Measurements from ENCODE around the gene MUC20.

MUC20 gene

DNA sequence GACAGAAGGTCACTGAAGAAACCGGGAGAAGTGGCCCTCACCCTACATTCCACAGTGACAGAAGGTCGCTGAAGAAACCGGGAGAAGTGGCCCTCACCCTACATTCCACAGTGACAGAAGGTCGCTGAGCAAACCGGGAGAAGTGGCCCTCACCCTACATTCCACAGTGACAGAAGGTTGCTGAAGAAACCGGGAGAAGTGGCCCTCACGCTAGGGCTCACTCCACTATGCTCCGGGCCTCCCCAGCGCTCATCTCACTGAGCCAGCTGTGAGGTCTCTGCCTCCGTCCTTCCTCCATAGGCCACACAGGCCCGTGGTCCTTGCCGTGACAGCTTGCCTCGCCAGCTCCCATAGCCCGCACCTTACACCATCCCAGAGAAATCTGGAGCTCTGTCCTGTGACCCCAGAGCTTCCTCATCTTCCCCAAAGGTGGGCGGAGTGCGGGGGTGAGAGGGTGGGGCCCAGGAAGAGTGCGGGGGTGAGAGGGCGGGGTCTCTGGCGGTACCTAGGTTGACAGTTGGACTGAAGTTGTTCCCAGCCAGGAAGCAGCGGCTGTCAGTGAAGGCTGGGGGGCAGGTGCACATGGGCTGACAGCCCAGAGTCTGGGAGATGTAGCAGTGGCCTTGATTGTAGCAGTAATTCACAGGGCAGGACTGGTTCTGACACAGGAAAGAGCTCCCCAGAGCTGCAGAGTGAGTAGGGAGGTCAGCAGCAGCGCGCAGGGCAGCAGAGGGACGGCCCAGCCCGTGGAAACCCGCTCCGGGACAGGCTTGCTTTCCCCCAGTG, 32.0 kb downstream of the MUC20 start:
- in situ Hi-C loops (cut with MboI; ENCODE audit: low sequenced_read_pairs) = no loop called here

GRCh38 chr3:195753581-195753980, 32.8 kb downstream of the MUC20 start:
- in situ Hi-C loops (cut with MboI; ENCODE audit: low sequenced_read_pairs) = no loop called here

DNA sequence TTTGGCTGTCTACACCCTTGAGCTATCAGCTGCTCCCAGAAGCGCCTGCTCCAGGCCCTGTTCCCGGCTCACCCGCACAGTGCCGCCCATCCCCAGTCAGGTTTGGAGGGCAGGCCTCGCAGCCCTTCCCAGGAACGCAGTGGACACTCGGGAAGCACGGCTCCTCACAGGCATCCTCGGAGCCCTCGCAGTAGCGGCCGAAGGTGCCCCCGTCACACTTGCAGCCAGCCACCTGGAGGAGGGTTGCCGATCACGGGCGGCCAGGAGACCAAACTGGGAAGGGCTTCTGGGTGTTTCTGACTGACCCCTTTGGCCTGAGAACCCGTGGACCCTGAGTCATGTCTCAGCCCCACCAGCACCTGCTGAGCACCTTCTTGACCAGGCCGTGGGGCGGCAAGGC, 33.4 kb downstream of the MUC20 start:
- in situ Hi-C loops (cut with MboI; ENCODE audit: low sequenced_read_pairs) = no loop called here

- in situ Hi-C loops (cut with MboI; ENCODE audit: low sequenced_read_pairs) = no loop called here
These were observed 34.1 kb downstream of the MUC20 start for GRCh38 chr3:195754906-195755305.

- in situ Hi-C loops (cut with MboI; ENCODE audit: low sequenced_read_pairs) = no loop called here
These were observed 34.6 kb downstream of the MUC20 start for GRCh38 chr3:195755391-195755790.

DNA sequence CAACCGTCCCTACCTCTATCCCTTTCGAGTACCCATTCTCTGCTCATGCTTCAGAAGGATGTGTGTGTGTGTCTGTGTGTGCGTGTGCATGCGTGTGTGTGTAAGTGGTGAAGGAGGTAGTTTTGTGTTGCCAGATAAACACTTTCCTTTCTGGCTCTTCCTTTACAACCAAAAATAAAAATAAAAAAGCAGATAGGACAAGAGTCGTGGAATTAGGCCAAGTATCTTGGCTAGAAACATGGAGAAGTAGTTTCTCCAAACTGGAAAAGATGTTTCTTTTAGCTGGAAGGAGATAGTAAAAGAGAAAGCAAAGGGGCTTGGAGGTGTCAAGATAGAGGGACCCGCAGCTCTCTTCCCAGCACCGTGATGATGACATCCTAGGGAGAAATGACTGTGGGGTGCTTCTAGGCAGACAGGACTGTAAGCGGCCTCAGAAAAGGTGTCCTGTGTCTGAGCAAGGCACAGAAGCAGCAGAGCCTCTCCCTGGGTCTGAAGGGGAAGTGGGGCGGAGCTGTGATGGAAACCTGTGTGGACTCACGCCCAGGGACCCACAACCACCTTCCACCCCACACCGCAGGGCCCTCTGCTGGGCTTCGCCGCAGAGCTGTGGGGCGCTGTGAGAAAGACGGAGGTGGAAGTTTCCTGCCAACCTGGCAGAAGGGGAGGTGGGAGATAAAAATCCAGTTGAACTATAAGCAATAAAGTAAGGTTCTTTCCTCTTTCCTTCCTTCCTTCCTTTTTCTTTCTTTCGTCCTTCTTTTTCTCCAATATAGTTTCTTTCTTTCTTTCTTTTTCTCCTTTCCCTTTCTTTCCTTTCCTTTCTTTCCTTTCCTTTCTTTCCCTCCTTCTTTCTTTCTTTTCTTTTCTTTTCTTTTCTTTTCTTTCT, 35.3 kb downstream of the MUC20 start:
- in situ Hi-C loops (cut with MboI; ENCODE audit: low sequenced_read_pairs) = no loop called here

GRCh38 chr3:195757438-195757770, 36.6 kb downstream of the MUC20 start:
- in situ Hi-C loops (cut with MboI; ENCODE audit: low sequenced_read_pairs) = no loop called here

GRCh38 chr3:195757827-195758226, 37.0 kb downstream of the MUC20 start:
- in situ Hi-C loops (cut with MboI; ENCODE audit: low sequenced_read_pairs) = no loop called here

DNA sequence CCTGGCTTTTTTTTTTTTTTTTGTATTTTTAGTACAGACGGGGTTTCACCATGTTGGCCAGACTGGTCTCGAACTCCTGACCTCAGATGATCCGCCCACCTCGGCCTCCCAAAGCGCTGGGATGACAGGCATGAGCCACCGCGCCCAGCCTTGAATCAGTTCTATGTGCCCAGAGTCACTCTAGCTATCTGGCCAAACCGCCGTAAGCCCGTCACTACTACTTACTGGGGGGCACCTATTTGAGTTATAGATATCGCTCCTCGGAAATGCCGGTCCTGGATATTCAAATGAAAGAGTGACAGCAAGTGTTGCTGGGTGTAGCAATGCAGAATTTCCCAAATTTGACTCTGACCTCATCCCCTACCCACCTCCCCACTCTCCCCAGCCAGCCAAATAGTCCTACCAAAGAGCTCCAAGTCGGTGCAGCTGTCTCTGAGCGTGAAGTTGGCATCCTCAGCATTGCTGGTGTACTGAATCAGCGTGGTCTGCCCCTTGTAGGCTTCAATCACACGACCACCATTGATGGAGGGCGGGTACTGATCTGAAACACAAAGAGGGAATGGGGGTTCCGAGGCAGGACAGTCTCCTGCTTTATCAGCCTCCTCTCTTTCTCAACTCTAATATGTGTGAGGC, 38.1 kb downstream of the MUC20 start:
- in situ Hi-C loops (cut with MboI; ENCODE audit: low sequenced_read_pairs) = no loop called here

DNA sequence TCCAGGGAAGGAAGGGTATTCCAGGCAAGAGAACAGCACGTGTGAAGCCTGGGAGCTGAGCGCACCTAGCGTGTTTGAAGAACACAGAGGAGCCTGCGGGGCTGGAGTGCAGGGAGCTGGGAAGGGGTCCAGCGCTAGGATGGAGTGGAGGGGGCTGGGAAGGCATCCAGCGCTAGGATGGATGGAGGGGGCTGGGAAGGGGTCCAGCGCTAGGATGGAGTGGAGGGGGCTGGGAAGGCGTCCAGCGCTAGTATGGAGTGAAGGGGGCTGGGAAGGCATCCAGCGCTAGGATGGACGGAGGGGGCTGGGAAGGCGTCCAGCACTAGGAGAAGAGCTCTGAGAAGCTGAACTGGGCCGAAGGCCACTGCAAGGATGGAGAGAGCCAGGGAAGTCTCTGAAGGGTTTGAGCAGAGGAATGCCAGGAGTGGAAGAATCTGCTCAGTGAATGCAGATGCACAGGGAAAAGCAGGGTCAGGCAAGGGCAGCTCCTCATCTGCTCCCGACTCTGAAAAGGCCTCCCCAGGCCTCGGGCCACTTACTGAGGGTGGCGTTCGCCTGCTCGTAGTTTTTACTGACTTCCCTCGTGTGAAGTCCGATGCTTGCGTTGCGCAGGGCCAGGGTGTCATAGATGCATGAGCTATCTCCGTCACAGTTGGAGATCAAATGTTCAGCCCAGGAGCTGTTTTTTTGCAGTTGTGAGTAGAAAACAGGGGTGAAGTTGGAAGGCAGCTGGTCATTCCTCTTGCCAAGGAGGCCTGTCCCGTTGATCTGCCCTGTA, 39.8 kb downstream of the MUC20 start:
- in situ Hi-C loops (cut with MboI; ENCODE audit: low sequenced_read_pairs) = no loop called here

DNA sequence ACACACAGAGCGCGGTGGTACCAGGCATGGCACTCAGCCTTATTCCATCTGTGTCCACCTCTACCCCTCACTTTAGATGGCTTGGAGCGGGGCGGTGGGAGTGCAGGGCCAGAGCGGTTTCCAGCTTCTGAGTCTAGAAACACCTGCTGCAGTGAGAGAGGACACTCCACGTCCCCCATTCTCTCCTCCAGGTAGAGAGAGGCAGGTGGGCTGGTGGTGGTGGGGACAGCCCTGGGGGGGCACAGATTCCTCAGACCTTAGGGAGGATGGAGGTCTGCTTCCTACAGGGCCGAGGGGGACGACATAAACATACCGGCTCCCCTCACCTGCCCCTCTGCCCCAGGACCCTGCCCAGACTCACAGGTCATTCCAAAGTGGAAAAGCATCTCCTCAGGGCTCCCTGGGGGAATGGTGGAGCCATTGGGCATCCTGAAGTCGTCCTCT, 40.4 kb downstream of the MUC20 start:
- in situ Hi-C loops (cut with MboI; ENCODE audit: low sequenced_read_pairs) = no loop called here

- in situ Hi-C loops (cut with MboI; ENCODE audit: low sequenced_read_pairs) = no loop called here
These were observed 40.9 kb downstream of the MUC20 start for GRCh38 chr3:195761567-195762248.

GRCh38 chr3:195762249-195762585, 41.4 kb downstream of the MUC20 start:
- in situ Hi-C loops (cut with MboI; ENCODE audit: low sequenced_read_pairs) = no loop called here

DNA sequence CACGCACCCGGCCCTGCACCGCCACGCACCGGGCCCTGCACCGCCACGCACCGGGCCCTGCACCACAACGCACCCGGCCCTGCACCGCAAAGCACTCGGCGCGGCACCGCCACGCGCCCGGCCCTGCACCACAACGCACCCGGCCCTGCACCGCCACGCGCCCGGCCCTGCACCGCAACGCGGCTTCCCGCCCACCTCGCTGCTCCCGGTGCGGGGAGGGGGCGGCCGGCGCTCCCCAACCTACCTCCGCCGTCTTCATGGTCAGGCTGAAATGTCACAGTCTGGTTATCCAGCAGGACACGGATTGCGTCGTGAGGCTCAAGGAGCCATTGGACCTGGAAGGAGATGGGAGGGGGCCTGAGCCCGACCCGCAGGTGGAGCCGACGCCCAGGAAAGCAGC, 41.8 kb downstream of the MUC20 start:
- in situ Hi-C loops (cut with MboI; ENCODE audit: low sequenced_read_pairs) = no loop called here

GRCh38 chr3:195763076-195763830, 42.5 kb downstream of the MUC20 start:
- in situ Hi-C loops (cut with MboI; ENCODE audit: low sequenced_read_pairs) = no loop called here

GRCh38 chr3:195763843-195764825, 43.4 kb downstream of the MUC20 start:
- in situ Hi-C loops (cut with MboI; ENCODE audit: low sequenced_read_pairs) = no loop called here

- in situ Hi-C loops (cut with MboI; ENCODE audit: low sequenced_read_pairs) = no loop called here
These were observed 44.4 kb downstream of the MUC20 start for GRCh38 chr3:195764961-195765706.

- in situ Hi-C loops (cut with MboI; ENCODE audit: low sequenced_read_pairs) = no loop called here
These were observed 45.9 kb downstream of the MUC20 start for GRCh38 chr3:195766671-195767070.

Data from HL-60/S4 (cell line).